ENCODE data around the gene SPIN1.

DNA sequence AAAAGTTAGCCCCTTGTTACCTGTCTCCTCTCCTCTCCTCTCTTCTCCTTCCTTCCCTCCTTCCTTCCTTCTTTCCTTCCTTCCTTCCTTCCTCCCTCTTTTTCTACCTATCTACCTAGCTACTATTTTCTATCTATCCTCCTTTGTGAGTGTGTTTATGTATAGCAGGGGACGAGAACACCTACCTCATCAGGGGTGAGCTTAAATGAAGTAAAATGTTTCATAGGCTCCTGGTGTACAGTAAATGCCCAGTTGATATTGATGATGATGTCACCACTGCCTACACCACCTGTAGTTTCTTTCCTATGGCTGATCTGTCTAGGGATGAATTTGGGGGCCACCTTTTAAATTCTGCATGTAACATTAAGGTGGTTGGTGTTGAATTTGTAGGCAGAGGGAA is 4.3 kb downstream of the SPIN1 start:
- TF ChIP-seq, protein P1, sequence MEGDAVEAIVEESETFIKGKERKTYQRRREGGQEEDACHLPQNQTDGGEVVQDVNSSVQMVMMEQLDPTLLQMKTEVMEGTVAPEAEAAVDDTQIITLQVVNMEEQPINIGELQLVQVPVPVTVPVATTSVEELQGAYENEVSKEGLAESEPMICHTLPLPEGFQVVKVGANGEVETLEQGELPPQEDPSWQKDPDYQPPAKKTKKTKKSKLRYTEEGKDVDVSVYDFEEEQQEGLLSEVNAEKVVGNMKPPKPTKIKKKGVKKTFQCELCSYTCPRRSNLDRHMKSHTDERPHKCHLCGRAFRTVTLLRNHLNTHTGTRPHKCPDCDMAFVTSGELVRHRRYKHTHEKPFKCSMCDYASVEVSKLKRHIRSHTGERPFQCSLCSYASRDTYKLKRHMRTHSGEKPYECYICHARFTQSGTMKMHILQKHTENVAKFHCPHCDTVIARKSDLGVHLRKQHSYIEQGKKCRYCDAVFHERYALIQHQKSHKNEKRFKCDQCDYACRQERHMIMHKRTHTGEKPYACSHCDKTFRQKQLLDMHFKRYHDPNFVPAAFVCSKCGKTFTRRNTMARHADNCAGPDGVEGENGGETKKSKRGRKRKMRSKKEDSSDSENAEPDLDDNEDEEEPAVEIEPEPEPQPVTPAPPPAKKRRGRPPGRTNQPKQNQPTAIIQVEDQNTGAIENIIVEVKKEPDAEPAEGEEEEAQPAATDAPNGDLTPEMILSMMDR (IDR thresholded peaks at IDR 0.05): no peak
- TF ChIP-seq POLR2A (IDR thresholded peaks at IDR 0.05): no peak
